ENCODE data around the gene CPEB3.
A peak's percentile ranks its signal among the peaks of the same experiment; 100 is the strongest.
"Not testable (repeated sequence)": the region's sequence is repeated elsewhere in the genome, so short reads cannot be mapped to it uniquely, and the experiment has no call there.

Gene CPEB3

DNA sequence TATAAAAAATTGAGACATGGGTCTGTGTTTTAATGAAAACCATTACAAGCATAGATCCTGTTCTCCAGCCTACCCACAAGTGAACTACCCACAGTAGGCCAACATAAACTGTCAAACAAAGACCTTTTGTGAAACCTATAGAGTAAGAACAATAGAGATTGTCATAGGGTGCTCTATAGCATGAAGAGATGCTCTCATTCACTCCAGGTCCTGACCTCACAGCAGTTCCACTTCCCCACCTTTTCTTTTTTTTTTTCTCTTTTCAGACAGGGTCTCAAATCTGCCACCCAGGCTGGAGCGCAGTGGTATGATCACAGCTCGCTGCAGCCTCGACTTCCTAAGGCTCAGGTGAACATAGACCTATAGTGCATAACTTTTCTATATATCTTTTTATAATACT lies 72.3 kb downstream of the CPEB3 start:
- no peak overlapping the region for H3K4me3 ChIP-seq (ENCODE audit: low read length)
- no peak for TF ChIP-seq CTCF (IDR thresholded peaks at IDR 0.05; ENCODE audit: insufficient read depth, low read depth, low read length, missing control alignments)
- no peak for DNase-seq (ENCODE audit: low read depth)

DNA sequence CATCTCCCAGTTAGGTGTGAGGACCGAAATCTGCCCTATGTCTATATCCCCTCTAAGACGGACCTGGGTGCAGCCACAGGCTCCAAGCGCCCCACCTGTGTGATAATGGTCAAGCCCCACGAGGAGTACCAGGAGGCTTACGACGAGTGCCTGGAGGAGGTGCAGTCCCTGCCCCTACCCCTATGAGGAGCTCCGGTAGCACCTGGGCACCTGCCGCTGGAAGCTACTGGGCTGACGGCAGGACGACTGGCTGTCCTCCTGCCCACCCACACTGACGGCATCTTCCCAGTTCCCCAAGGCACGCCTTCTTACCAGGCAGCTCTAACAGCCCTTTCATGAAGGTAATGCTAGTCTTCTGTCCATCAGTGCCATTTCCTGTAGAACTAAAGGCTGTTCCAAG lies 74.3 kb downstream of the CPEB3 start:
- H3K4me3 ChIP-seq (ENCODE audit: low read length) = not testable (repeated sequence)
- TF ChIP-seq CTCF (IDR thresholded peaks at IDR 0.05; ENCODE audit: insufficient read depth, low read depth, low read length, missing control alignments) = peak; percentile 30
- peak; percentile 30 for DNase-seq (ENCODE audit: low read depth)

DNA sequence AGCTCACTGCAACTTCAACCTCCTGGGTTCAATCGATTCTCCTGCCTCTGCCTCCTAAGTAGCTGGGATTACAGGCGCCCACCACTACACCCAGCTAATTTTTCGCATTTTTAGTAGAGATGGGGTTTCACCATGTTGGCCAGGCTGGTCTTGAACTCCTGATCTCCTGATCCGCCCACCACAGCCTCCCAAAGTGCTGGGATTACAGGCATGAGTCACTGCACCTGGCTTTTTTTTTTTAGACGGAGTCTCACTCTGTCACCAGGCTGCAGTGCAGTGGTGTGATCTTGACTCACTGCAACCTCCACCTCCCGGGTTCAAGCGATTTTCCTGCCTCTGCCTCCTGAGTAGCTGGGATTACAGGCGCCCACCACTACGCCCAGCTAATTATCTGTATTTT lies 75.7 kb downstream of the CPEB3 start:
- not testable (repeated sequence) for DNase-seq (ENCODE audit: low read depth); H3K4me3 ChIP-seq (ENCODE audit: low read length)

- no peak for DNase-seq (ENCODE audit: low read depth)
- no peak for TF ChIP-seq CTCF (IDR thresholded peaks at IDR 0.05; ENCODE audit: insufficient read depth, low read depth, low read length, missing control alignments)
- no peak overlapping the region for H3K4me3 ChIP-seq (ENCODE audit: low read length)
Measured at GRCh38 chr10:92213049-92213448, 77.8 kb downstream of the CPEB3 start.

DNA sequence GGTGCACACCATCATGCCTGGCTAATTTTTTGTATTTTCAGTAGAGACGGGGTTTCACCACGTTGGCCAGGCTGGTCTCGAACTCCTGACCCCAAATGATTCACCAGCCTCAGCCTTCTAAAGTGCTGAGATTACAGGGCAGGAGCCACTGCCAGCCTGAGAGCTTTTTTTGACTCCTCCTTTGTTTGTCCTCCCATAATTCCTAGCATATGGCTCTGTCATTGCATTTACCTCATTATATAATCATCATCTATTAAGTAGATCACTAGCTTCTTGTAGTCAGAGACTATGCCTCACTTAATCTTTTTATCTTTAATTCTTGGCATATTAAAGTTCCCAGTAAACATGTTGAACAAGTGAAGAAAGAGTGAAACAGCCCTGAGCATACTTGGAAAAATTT lies 82.1 kb downstream of the CPEB3 start:
- H3K4me3 ChIP-seq (ENCODE audit: low read length) = no peak overlapping the region
- peak; percentile 13 for DNase-seq (ENCODE audit: low read depth)
- TF ChIP-seq CTCF (IDR thresholded peaks at IDR 0.05; ENCODE audit: insufficient read depth, low read depth, low read length, missing control alignments) = no peak

GRCh38 chr10:92208157-92208720 lies 82.6 kb downstream of the CPEB3 start:
- no peak for DNase-seq (ENCODE audit: low read depth)
- TF ChIP-seq CTCF (IDR thresholded peaks at IDR 0.05; ENCODE audit: insufficient read depth, low read depth, low read length, missing control alignments) = no peak

DNA sequence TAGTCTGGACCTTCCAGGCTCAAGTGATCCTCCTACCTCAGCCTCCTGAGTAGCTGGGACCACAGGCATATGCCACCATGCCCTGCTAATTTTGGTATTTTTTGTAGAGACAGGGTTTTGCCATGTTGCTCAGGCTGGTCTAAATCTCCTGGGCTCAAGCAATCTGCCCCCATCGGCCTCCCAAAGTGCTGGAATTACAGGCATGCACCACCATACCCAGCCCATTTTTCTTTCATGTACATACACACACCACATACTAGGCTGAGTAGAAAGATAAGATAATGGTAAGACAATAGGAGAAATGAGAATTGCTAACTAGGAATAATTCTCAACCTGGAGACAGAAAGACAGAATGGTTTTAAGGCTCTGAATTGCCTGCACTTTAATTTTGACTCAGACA lies 83.8 kb downstream of the CPEB3 start:
- DNase-seq (ENCODE audit: low read depth) = no peak
- no peak for TF ChIP-seq CTCF (IDR thresholded peaks at IDR 0.05; ENCODE audit: insufficient read depth, low read depth, low read length, missing control alignments)
- H3K4me3 ChIP-seq (ENCODE audit: low read length) = no peak overlapping the region

More at GRCh38 chr10:92208157-92208720, 82.6 kb downstream of the CPEB3 start:
- no peak overlapping the region for H3K4me3 ChIP-seq (ENCODE audit: low read length)
